GM19099 (cell line): ENCODE measurements around the gene CYP1A1.

Experiments
- POLR2A ChIP-seq: IDR thresholded peaks from 3 replicates; pipeline ENCODE4 v1.6.1; 2011; ENCODE audit warnings: low read depth; ENCODE audit not compliant: insufficient read length; ENCODE audit errors: extremely low read depth

The CYP1A1 gene

DNA sequence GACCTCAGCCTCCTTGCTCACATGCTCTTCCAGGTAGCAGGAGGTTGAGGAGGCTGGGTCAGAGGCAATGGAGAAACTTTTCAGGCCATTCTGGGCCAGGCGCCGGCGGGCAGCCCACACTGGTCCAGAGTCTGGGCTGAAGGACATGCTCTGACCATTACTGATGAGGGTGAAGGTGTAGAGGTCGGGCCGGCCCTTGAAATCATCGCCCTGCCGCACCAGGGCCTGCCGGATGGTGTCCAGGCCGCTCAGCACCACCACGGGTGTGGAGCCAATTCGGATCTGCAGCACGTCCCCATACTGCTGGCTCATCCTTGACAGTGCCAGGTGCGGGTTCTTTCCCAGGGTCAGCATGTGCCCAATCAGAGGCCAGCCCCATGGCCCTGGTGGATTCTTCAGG is 2.7 kb downstream of the CYP1A1 start:
- TF ChIP-seq POLR2A = no peak

DNA sequence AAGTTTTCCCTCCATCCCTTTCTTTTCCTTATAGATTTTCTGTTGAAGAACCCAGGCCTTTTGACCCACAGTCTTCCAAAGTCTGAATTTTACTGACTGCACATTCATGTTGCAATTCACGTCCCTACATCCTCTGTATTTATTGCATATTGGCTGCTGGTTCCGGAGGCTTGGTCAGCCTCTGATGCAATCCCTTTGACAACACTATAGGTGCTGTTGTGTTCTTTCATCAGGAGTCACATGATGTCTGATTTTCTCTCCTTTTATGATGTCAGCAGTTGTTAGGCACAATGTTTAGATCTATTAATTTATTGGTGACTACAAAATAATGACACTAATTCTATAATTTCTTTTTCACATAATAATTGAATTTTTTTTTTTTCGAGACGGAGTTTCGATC is 8.7 kb downstream of the CYP1A1 start:
- no peak for TF ChIP-seq POLR2A

GRCh38 chr15:74712311-74712710 is 13.0 kb downstream of the CYP1A1 start:
- TF ChIP-seq POLR2A = no peak

- no peak for TF ChIP-seq POLR2A
Measured at GRCh38 chr15:74710319-74711094, 14.8 kb downstream of the CYP1A1 start.

DNA sequence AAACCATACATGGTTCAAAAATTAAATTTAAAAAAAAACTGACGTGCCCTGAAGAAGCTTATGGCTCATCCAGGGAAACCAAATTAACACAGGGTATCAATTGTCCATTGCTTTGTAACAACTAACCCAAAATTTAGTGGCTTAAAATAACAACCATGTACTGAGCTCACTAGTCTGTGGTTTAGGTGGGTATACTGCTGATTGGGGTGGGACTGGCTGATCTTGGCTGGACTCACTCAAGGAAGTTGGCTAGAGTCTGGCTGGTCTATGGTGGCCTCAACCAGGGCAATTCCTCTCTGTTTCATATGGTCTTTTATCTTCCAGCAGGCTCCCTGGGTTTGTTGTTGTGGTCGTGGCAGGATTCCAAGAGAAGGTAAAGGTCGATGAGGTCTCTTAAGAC is 15.4 kb downstream of the CYP1A1 start:
- TF ChIP-seq POLR2A = no peak

DNA sequence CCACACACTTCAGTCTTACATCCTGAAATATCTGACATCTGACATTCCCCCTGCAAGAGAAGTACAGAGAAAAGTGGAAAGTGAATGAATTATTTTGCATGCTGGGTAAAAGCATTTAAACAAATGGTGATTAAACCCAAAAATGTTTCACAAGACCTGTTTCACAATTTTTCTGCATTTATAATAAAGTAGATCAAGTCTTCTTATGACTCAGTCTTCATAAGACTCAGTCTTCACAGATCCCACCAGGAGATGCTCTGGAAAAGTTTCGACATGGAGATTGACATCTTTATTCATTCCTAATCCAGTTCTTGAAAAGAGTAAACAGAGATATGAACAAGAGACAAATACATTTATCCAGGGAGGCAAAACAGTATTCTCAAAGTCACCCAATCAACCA is 16.3 kb downstream of the CYP1A1 start:
- no peak for TF ChIP-seq POLR2A

DNA sequence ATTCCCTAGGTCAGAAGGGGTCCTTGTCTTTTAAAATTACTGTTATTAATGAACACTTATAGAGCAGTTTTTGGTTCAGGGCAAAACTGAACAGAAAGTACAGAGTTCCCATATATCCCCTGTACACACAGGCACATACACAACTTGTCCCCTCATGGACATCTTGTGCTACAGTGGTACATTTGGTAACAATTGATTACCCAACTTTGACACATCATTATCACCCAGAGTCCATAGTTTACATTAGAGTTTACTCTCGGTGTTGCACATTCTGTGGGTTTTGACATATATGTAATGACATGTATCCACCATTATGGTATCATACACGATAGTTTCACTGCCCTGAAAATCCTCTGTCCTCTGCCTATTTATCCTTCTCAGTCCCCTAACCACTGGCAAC is 28.5 kb downstream of the CYP1A1 start:
- TF ChIP-seq POLR2A = no peak

- TF ChIP-seq POLR2A = no peak
Measured at GRCh38 chr15:74696398-74696729, 29.0 kb downstream of the CYP1A1 start.

GRCh38 chr15:74695597-74696397 is 29.5 kb downstream of the CYP1A1 start, which contains the start of gene EDC3:
EDC3 (minus strand) TSS chr15:74696024; CDS start chr15:74675124, 20,900 bp downstream.
- peak; percentile 75 for TF ChIP-seq POLR2A

DNA sequence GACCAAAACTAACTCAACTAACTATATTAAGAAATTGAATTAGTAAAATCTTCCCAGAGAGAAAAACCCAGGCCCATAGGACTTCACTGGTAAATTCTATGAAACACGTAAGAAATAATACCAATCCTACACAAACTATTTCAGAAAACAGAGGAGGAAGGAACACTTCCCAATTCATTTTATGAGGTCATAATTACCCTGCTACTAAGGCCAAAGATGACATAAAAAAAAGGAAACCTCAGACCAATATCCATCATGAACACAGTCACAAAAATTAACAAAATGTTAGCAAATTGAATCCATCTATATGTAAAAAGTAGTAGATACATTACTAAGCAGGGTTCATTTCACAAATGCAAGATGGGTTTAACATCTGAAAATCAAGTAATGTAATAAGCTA is 33.0 kb downstream of the CYP1A1 start:
- no peak for TF ChIP-seq POLR2A

GRCh38 chr15:74683758-74684157 is 41.6 kb downstream of the CYP1A1 start:
- TF ChIP-seq POLR2A = no peak

DNA sequence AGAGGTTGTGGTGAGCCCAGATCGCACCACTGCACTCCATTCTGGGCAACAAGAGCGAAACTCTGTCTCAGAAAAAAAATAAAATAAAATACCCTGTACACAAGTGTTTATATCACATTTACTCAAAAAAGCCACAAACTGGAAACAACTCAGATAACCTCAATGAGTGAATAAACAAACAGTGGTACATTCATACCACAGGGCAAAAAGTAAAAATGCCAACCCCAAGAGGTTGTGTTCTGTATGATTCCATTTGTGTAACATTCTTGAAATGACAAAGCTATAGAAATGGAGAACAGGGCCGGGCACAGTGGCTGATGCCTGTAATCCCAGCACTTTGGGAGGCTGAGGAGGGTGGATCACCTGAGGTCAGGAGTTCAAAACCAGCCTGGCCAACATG is 42.4 kb downstream of the CYP1A1 start:
- TF ChIP-seq POLR2A = no peak

DNA sequence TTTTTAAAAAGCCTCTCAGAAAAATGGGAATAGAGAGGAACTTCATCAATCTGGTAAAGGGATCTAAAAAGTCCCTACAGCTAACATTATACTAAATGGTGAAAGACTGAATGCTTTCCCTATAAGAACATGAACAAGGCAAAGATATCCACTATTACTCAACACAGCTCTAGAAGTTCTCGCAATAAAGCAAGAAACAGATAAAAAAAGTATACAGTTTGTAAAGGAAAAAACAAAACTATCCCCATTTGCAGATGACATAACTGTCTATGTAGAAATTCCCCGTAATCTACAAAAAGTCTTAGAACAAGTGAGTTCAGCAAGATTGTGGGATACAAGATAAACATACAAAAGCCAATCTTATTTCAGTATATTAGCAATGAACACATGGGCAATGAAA is 44.9 kb downstream of the CYP1A1 start:
- TF ChIP-seq POLR2A = no peak

- TF ChIP-seq POLR2A = no peak
Measured at GRCh38 chr15:74676801-74677200, 48.5 kb downstream of the CYP1A1 start.

GRCh38 chr15:74674161-74674560 is 51.2 kb downstream of the CYP1A1 start:
- TF ChIP-seq POLR2A = no peak

DNA sequence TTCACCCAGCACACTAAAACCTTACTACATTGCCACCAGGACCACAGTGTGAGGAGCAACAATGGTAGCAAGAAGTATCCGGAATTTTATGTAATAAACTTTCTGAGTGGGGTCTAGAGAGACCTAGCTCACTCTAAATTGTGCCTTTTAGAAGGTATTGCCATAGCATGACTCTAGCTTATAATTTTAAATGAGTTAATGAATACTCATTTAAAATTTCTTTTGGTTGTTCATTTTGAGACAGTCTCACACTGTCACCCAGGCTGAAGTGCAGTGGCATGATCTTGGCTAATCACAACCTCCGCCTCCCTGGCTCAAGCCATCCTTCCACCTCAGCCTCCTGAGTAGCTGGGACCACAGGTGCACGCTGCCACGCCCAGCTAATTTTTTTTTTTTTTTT is 55.7 kb downstream of the CYP1A1 start:
- no peak for TF ChIP-seq POLR2A
